PC-3 (cell line): ENCODE data around the gene SLC25A45. TPM values are rescaled to one million over a fixed set of nuclear protein-coding genes. Genes with fewer than 3 reads are reported as not detected.

Experiments used
- ATAC-seq: fragments of 200-7000 bp; cut with Tn5 transposase; 2 replicates; pipeline ENCODE4 v1.9.1; 2020; ENCODE audit warnings: mild to moderate bottlenecking, moderate library complexity
- BruUV-seq: library from RNA; stranded (reverse); fragments of 400-500 nt; replicated peaks from 2 replicates; lab custom pipeline; 2021; lab: Mats Ljungman, UMichigan
- CTCF ChIA-PET: fragments of 300-600 bp; sonication (Branson Sonifier 250); formaldehyde crosslinking; loops from one replicate; lab custom pipeline; 2022; ENCODE audit warnings: antibody characterized with exemption; lab: Charles Lee
- POLR2A ChIA-PET: fragments of 300-600 bp; sonication (Branson Sonifier 250); formaldehyde crosslinking; loops from one replicate; lab custom pipeline; 2022; ENCODE audit warnings: antibody characterized with exemption; ENCODE audit not compliant: unreplicated experiment; lab: Charles Lee
- DNase-seq: peaks from one replicate; pipeline ENCODE4 v3.0.0-alpha.2; 2015
- H2AFZ ChIP-seq: fragments of 300-600 bp; sonication (generic); 2 replicates; pipeline ENCODE4 v1.6.0; 2016; ENCODE audit warnings: antibody characterized with exemption, low read length
- H3F3A ChIP-seq: fragments of 300-600 bp; sonication (generic); one replicate; pipeline ENCODE4 v1.6.0; 2017; ENCODE audit warnings: antibody characterized with exemption, low read length, control low read depth, mild to moderate bottlenecking; ENCODE audit not compliant: unreplicated experiment
- H3K27ac ChIP-seq: fragments of 300-600 bp; sonication (generic); 2 replicates; pipeline ENCODE4 v1.5.1; 2016; ENCODE audit warnings: mild to moderate bottlenecking, low read length
- H3K27me3 ChIP-seq: fragments of 300-600 bp; sonication (generic); 2 replicates; pipeline ENCODE4 v1.6.1; 2016; ENCODE audit warnings: low read length, mixed read lengths
- H3K36me3 ChIP-seq: fragments of 300-600 bp; sonication (generic); 2 replicates; pipeline ENCODE4 v1.6.1; 2016; ENCODE audit warnings: low read depth, mixed run types, low read length, mixed read lengths
- H3K4me1 ChIP-seq: fragments of 300-600 bp; sonication (generic); 2 replicates; pipeline ENCODE4 v1.5.1; 2016; ENCODE audit warnings: low read length; ENCODE audit not compliant: insufficient read depth
- H3K4me2 ChIP-seq: fragments of 300-600 bp; sonication (generic); 2 replicates; pipeline ENCODE4 v1.6.0; 2016; ENCODE audit warnings: low read length
- H3K4me3 ChIP-seq: fragments of 300-600 bp; sonication (generic); 2 replicates; pipeline ENCODE4 v1.5.1; 2016; ENCODE audit warnings: mild to moderate bottlenecking, low read length, mixed read lengths
- H3K79me2 ChIP-seq: fragments of 300-600 bp; sonication (generic); 2 replicates; pipeline ENCODE4 v1.6.1; 2017; ENCODE audit warnings: low read length, mixed read lengths
- H3K9ac ChIP-seq: fragments of 300-600 bp; sonication (generic); 2 replicates; pipeline ENCODE4 v1.6.0; 2016; ENCODE audit warnings: mild to moderate bottlenecking, low read length
- H3K9me2 ChIP-seq: fragments of 300-600 bp; sonication (generic); replicated peaks from 2 replicates; pipeline ENCODE4 v1.6.1; 2016; ENCODE audit warnings: mixed run types, low read length, mixed read lengths
- H3K9me3 ChIP-seq: fragments of 300-600 bp; sonication (generic); 2 replicates; pipeline ENCODE4 v1.6.1; 2016; ENCODE audit warnings: low read length, mixed read lengths
- H4K20me1 ChIP-seq: fragments of 300-600 bp; sonication (generic); 2 replicates; pipeline ENCODE4 v1.6.1; 2016; ENCODE audit warnings: low read length, mixed read lengths
- EZH2 ChIP-seq: fragments of 300-600 bp; sonication (generic); IDR thresholded peaks from one replicate; pipeline ENCODE4 v1.6.1; 2017; ENCODE audit warnings: antibody characterized with exemption, mild to moderate bottlenecking, low read length; ENCODE audit not compliant: unreplicated experiment
- EZH2phosphoT487 ChIP-seq: fragments of 300-600 bp; sonication (generic); IDR thresholded peaks from 2 replicates; pipeline ENCODE4 v1.6.1; 2018; ENCODE audit warnings: mild to moderate bottlenecking, antibody characterized with exemption, low read length, borderline replicate concordance
- intact Hi-C: fragments of 100-400 bp; cut with micrococcal nuclease; formaldehyde crosslinking; loops from 2 replicates; pipeline ENCODE4 v1.9.0; 2023
- total RNA-seq: library from RNA; depleted of rRNA; stranded (reverse); fragments of >200 nt; gene quantifications from 2 replicates; pipeline ENCODE4 v1.2.3, GENCODE V29; 2014
- TF ChIP-seq, protein P1 (sequence below): fragments of 300-600 bp; sonication (generic); conservative IDR thresholded peaks from 2 replicates; pipeline ENCODE4 v1.5.1; 2017; ENCODE audit warnings: antibody characterized with exemption, low read depth, mild to moderate bottlenecking, low read length

SLC25A45 gene
- total RNA-seq, 1 experiment from 2014 or later = 12.7 TPM

DNA sequence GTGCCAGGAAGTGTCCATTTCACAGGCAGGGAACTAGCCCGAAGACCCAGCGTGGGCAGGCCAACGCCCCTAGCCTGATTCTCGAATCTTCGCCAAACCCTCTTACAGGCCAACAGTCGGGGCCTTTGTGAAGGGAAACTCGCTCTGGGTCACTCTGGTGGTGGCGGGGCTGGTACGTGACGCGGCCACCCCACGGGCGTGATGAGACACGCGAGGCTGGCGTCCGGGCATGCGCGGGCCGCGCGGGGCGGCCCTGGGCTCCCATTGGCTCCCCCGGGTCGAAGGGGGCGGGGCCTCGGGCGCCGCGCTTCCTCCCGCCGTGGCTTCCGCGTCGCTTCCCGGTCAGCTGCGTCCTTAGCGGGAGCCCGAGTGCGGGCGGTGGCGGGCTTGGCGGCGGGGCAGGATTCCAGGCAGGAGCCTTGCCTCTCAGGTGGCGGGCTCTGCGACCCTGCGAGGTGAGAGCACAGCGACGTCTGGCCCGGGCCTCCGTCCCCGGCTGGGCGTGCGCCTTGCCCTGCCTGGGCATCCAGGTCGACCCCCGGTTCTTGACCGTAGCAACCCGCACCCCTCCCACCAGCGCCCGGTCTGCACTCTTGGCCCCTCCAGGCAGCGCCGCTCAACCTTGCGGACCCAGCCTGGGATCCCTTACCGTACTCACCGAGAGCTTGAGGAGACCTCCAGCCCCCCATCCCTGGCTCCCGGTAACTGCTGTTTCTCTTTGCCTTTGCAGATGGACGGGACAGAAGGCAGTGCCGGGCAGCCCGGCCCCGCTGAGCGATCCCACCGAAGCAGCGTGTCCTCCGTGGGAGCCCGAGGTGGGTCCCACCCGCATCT is 4.1 kb upstream of the SLC25A45 start, which contains the start of gene FRMD8:
FRMD8 (plus strand) TSS at position 331 of the 834 bp plus-strand sequence; CDS start at position 731, 400 bp downstream.
- TF ChIP-seq, protein P1, sequence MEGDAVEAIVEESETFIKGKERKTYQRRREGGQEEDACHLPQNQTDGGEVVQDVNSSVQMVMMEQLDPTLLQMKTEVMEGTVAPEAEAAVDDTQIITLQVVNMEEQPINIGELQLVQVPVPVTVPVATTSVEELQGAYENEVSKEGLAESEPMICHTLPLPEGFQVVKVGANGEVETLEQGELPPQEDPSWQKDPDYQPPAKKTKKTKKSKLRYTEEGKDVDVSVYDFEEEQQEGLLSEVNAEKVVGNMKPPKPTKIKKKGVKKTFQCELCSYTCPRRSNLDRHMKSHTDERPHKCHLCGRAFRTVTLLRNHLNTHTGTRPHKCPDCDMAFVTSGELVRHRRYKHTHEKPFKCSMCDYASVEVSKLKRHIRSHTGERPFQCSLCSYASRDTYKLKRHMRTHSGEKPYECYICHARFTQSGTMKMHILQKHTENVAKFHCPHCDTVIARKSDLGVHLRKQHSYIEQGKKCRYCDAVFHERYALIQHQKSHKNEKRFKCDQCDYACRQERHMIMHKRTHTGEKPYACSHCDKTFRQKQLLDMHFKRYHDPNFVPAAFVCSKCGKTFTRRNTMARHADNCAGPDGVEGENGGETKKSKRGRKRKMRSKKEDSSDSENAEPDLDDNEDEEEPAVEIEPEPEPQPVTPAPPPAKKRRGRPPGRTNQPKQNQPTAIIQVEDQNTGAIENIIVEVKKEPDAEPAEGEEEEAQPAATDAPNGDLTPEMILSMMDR = no peak
- TF ChIP-seq EZH2phosphoT487 = no peak
- no peak for TF ChIP-seq EZH2
- DNase-seq = peak; percentile 90

DNA sequence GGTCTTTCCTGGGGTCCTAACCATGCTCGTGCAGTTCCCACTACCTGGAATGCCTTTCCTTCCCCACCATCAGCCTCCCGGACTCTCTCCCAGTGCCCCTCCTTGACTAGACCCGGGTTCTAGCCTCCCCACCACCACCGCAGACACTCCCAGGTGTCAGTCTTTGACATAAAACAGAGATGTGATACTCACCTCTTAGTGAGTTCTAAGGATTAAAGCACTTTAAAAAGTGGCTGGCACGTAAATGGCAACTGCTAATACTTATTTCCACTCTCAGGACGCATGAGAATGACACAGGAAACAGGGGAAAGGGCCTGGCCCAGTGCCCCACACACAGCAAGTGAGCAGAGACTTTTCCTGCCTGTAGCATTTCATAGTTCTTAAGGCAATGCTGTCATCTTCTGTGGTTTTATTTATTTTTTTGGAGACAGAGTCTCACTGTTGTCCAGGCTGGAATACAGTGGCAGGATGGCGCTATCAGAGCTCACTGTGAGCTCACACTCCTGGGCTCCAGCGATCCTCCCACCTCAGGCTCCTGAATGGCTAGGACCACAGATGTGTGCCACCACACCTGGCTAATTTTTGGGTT is 1.9 kb upstream of the SLC25A45 start:
- POLR2A ChIA-PET = interaction anchor here (0.6 to 0.8 kb wide), 4 partner anchors 33 to 115 kb away, joined by 3 to 14 read pairs (median 4); partner anchors contain the start of gene NEAT1
- H4K20me1 ChIP-seq = no peaks in the 10 kb centered on the region; the same call in 1 of the 2 replicates
- peaks cover 13% of the 10 kb centered on the region for H3F3A ChIP-seq
- peak overlapping the region; percentile 98 for H3K27ac ChIP-seq
- TF ChIP-seq, protein P1 = no peak
- no peak overlapping the region for H2AFZ ChIP-seq
- H3K9ac ChIP-seq = peak overlapping the region; percentile 95
- peaks cover 69% of the 10 kb centered on the region for H3K4me1 ChIP-seq
- CTCF ChIA-PET = interaction anchor here (0.5 kb wide), 1 partner anchor 48 kb away, joined by 6 read pairs; no protein-coding TSS in a partner anchor
- no peaks in the 10 kb centered on the region for H3K27me3 ChIP-seq
- BruUV-seq = no TSS peak
- peak overlapping the region; percentile 79 for H3K4me2 ChIP-seq
- no peak overlapping the region for H3K4me3 ChIP-seq
- no peaks in the 10 kb centered on the region for H3K9me2 ChIP-seq
- ATAC-seq = peak; percentile 1
- DNase-seq = peak; percentile 78
- no peaks in the 10 kb centered on the region for H3K36me3 ChIP-seq
- H3K9me3 ChIP-seq = no peaks in the 10 kb centered on the region
- H3K79me2 ChIP-seq = peaks cover 29% of the 10 kb centered on the region
- intact Hi-C loops = no loop called here

More for the DNA sequence above, 4.1 kb upstream of the SLC25A45 start, which contains the start of gene FRMD8:
- ATAC-seq = peak; percentile 39
- Histone ChIP-seq H2AFZ (peak within 1 kb of the TSS; percentile 80), H3K9me3 (no peaks in the 10 kb centered on the region), H3K27me3 (no peaks in the 10 kb centered on the region), H3K79me2 (peaks cover 39% of the 10 kb centered on the region), H3K9me2 (no peaks in the 10 kb centered on the region), H3K4me2 (peak within 1 kb of the TSS; percentile 99), H3K4me3 (peak within 1 kb of the TSS; percentile 88), H3K27ac (peak within 1 kb of the TSS; percentile 98), H3K36me3 (no peaks in the 10 kb centered on the region), H3K9ac (peak within 1 kb of the TSS; percentile 97), H3F3A (peaks cover 13% of the 10 kb centered on the region), H3K4me1 (peaks cover 58% of the 10 kb centered on the region), H4K20me1 (peaks cover 6% of the 10 kb centered on the region; the same call in 1 of the 2 replicates)
- ChIA-PET CTCF (interaction anchor here (0.6 kb wide), 1 partner anchor 1733 kb away, joined by 4 read pairs; the partner anchor contains the start of gene KDM2A), POLR2A (interaction anchor here (0.6 kb wide), 2 partner anchors 16 to 91 kb away, joined by 6 read pairs; no protein-coding TSS in a partner anchor)
- BruUV-seq = TSS peak; percentile 53
- intact Hi-C loops = no loop called here
